Endothelial cell of umbilical vein (primary cell): ENCODE results near the gene STARD5.

Experiments used
- EZH2 ChIP-seq: IDR thresholded peaks from 2 replicates; pipeline ENCODE4 v1.6.1; 2012; ENCODE audit warnings: borderline replicate concordance, low read depth, mild to moderate bottlenecking, moderate library complexity, low read length, inconsistent platforms; ENCODE audit not compliant: severe bottlenecking
- FOS ChIP-seq: IDR thresholded peaks from 2 replicates; pipeline ENCODE4 v1.6.1; 2011; ENCODE audit warnings: mild to moderate bottlenecking, low read length, moderate library complexity, borderline replicate concordance; ENCODE audit not compliant: insufficient read depth
- JUN ChIP-seq: IDR thresholded peaks from 2 replicates; pipeline ENCODE4 v1.6.1; 2011; ENCODE audit warnings: borderline replicate concordance, low read depth; ENCODE audit not compliant: insufficient read length, insufficient read depth
- MAX ChIP-seq: IDR thresholded peaks from 2 replicates; pipeline ENCODE4 v1.6.1; 2011; ENCODE audit not compliant: insufficient read depth, insufficient read length
- MYC ChIP-seq: IDR thresholded peaks from one replicate; pipeline ENCODE4 v1.6.1; 2011; ENCODE audit warnings: mild to moderate bottlenecking, low read depth, low read length
- POLR2A ChIP-seq: IDR thresholded peaks from 2 replicates; pipeline ENCODE4 v1.6.1; 2012; ENCODE audit warnings: low read depth, mild to moderate bottlenecking, control low read depth, low read length
- POLR2AphosphoS5 ChIP-seq: IDR thresholded peaks from 2 replicates; pipeline ENCODE4 v1.6.1; 2012; ENCODE audit warnings: low read depth, mild to moderate bottlenecking, control low read depth, low read length, moderate library complexity; ENCODE audit not compliant: insufficient read depth
- TF ChIP-seq, protein P1 (sequence below), 2 donors: IDR thresholded peaks; 1 replicate in 1 of 2; 2 replicates in 1 of 2; pipeline ENCODE4 v1.5.1; 2011; ENCODE audit warnings: low read length in 2 of 2, mild to moderate bottlenecking in 2 of 2, moderate library complexity in 2 of 2, control low read depth in 1 of 2, inconsistent platforms in 1 of 2, low read depth in 1 of 2; ENCODE audit not compliant: insufficient read depth in 1 of 2; ENCODE audit errors: extremely low read depth in 1 of 2

DNA sequence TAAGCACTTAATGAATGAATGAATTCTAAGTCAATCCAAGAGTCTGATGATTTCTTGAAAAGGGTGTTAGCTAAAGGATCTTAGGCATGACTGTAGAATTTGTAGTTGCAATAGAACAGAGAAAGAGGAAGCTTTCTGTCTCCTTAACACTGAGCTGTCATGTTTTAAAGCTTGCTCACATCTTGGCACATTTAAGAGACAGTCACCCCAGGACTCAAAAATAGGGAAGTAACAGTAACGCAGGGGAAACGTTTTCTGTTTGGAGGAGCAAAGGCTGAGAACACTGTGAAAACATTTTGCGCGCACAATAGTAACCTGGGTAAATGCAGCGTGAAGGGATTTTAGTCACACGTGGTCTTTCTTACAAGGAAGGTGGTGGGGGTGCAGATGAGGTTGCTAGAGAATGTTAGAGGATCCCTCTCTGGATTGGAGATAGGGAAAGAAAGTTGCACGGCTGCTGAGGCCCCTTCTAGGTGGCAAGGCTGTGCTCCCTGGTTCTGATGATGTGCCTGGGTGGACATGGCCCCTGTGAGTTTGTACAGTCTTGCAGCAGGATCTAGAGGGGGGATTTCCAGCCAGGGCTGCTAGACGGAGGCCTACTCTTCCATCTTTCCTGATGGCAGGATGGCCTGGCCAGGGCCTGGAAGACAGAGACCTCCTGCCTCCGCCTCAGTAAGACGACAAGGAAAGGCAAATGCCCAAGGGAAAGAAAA is 12.0 kb downstream of the STARD5 start:
- TF ChIP-seq, protein P1, sequence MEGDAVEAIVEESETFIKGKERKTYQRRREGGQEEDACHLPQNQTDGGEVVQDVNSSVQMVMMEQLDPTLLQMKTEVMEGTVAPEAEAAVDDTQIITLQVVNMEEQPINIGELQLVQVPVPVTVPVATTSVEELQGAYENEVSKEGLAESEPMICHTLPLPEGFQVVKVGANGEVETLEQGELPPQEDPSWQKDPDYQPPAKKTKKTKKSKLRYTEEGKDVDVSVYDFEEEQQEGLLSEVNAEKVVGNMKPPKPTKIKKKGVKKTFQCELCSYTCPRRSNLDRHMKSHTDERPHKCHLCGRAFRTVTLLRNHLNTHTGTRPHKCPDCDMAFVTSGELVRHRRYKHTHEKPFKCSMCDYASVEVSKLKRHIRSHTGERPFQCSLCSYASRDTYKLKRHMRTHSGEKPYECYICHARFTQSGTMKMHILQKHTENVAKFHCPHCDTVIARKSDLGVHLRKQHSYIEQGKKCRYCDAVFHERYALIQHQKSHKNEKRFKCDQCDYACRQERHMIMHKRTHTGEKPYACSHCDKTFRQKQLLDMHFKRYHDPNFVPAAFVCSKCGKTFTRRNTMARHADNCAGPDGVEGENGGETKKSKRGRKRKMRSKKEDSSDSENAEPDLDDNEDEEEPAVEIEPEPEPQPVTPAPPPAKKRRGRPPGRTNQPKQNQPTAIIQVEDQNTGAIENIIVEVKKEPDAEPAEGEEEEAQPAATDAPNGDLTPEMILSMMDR (IDR thresholded peaks at IDR 0.05; ENCODE audit: extremely low read depth in 1 of 2, insufficient read depth in 1 of 2, low read depth in 1 of 2, low read length in 2 of 2), result no peak
- no peak for TF ChIP-seq EZH2
- no peak for TF ChIP-seq POLR2A
- no peak for TF ChIP-seq POLR2AphosphoS5
- TF ChIP-seq MAX, result no peak
- TF ChIP-seq FOS, result no peak
- TF ChIP-seq MYC, result no peak
- no peak for TF ChIP-seq JUN
